H1 (cell line): Measurements from ENCODE around the gene ZNF175. TPM values are rescaled to one million over a fixed set of nuclear protein-coding genes. Genes with fewer than 3 reads are reported as not detected.

Source experiments
- CTCF ChIA-PET: fragments of 300-600 bp; sonication (Branson Sonifier 250); formaldehyde crosslinking; loops from one replicate; lab custom pipeline; 2021; ENCODE audit not compliant: partially characterized antibody; lab: Charles Lee
- POLR2A ChIA-PET: fragments of 300-600 bp; sonication (Branson Sonifier 250); formaldehyde crosslinking; loops from one replicate; lab custom pipeline; 2021; ENCODE audit warnings: inconsistent platforms; ENCODE audit not compliant: partially characterized antibody; lab: Charles Lee
- DNase-seq, 2 experiments: peaks; one replicate each; pipeline versions ENCODE4 v3.0.0 to v3.0.0-alpha.2; 2010 to 2022; ENCODE audit warnings: low spot score in 2 of 2, low read depth in 1 of 2, mixed read lengths in 1 of 2
- FAIRE-seq: peaks from 2 replicates; lab custom pipeline; 2011; peaks lifted over from hg19 to GRCh38; lab: Jason Lieb, UNC
- H2AFZ ChIP-seq: 2 replicates; pipeline ENCODE4 v1.8.1; 2012; ENCODE audit warnings: low read length, inconsistent platforms
- H2AK5ac ChIP-seq: 2 replicates; pipeline ENCODE4 v1.6.1; 2013; ENCODE audit warnings: low read depth, low read length
- H2BK120ac ChIP-seq: replicated peaks from 2 replicates; pipeline ENCODE3; 2013; ENCODE audit warnings: low read depth, low read length, inconsistent platforms
- H2BK12ac ChIP-seq: 2 replicates; pipeline ENCODE4 v1.6.1; 2013; ENCODE audit warnings: low read depth, low read length
- H2BK15ac ChIP-seq: 2 replicates; pipeline ENCODE4 v1.6.1; 2013; ENCODE audit warnings: low read length
- H2BK20ac ChIP-seq: 2 replicates; pipeline ENCODE4 v1.6.1; 2013; ENCODE audit warnings: low read length
- H2BK5ac ChIP-seq: 2 replicates; pipeline ENCODE4 v1.6.1; 2013; ENCODE audit warnings: low read depth, low read length
- H3K14ac ChIP-seq: 2 replicates; pipeline ENCODE4 v1.6.1; 2013; ENCODE audit warnings: inconsistent platforms; ENCODE audit not compliant: insufficient read length
- H3K18ac ChIP-seq: 2 replicates; pipeline ENCODE4 v1.6.1; 2013; ENCODE audit warnings: low read length; ENCODE audit errors: extremely low read depth
- H3K23ac ChIP-seq: 2 replicates; pipeline ENCODE4 v1.6.1; 2013; ENCODE audit warnings: inconsistent platforms; ENCODE audit not compliant: insufficient read length
- H3K23me2 ChIP-seq: 2 replicates; pipeline ENCODE4 v1.6.1; 2013; ENCODE audit warnings: low read depth, low read length
- H3K27ac ChIP-seq: 2 replicates; pipeline ENCODE4 v1.6.1; 2011; ENCODE audit warnings: low read depth, low read length, inconsistent platforms
- H3K27me3 ChIP-seq, 4 experiments: replicated peaks in 1 of 4; 1 replicate in 1 of 4; 2 replicates in 3 of 4; pipeline versions ENCODE4 v1.6.1 to v1.8.1; 2011 to 2013; ENCODE audit warnings: low read length in 3 of 4, mild to moderate bottlenecking in 3 of 4, inconsistent platforms in 2 of 4, mixed read lengths in 2 of 4, moderate library complexity in 1 of 4; ENCODE audit not compliant: control insufficient read depth in 3 of 4, insufficient read depth in 3 of 4; ENCODE audit errors: extremely low read depth in 1 of 4
- H3K36me3 ChIP-seq, 4 experiments: 2 replicates each; pipeline versions ENCODE4 v1.6.1 to v1.8.1; 2011 to 2013; ENCODE audit warnings: mild to moderate bottlenecking in 4 of 4, low read length in 3 of 4, moderate library complexity in 2 of 4, control low read depth in 1 of 4, inconsistent platforms in 1 of 4; ENCODE audit not compliant: insufficient read depth in 4 of 4, control insufficient read depth in 2 of 4
- H3K4ac ChIP-seq: replicated peaks from 2 replicates; pipeline ENCODE3; 2013; ENCODE audit warnings: low read length, low read depth, mixed read lengths, inconsistent platforms; ENCODE audit not compliant: insufficient read length
- H3K4me1 ChIP-seq, 4 experiments: replicated peaks in 1 of 4; 1 replicate in 1 of 4; 2 replicates in 3 of 4; pipeline versions ENCODE4 v1.6.1 to v1.8.1; 2011 to 2013; ENCODE audit warnings: low read length in 3 of 4, inconsistent platforms in 2 of 4, mixed read lengths in 1 of 4; ENCODE audit not compliant: insufficient read depth in 4 of 4, control insufficient read depth in 3 of 4
- H3K4me2 ChIP-seq, 2 experiments: 2 replicates each; pipeline versions ENCODE4 v1.6.1 to v1.8.1; 2011 to 2013; ENCODE audit warnings: low read depth in 2 of 2, low read length in 2 of 2, control low read depth in 1 of 2, inconsistent platforms in 1 of 2, mild to moderate bottlenecking in 1 of 2; ENCODE audit not compliant: insufficient read depth in 1 of 2
- H3K4me3 ChIP-seq, 4 experiments: fragments of 200-600, 300-600 bp in 1 of 4; sonication (generic), shearing (Covaris generic), sonication (Bioruptor Twin) in 1 of 4; 2 replicates each; pipeline versions ENCODE4 v1.5.1 to v1.8.1; 2011 to 2016; ENCODE audit warnings: low read length in 4 of 4, low read depth in 3 of 4, control low read depth in 2 of 4, inconsistent platforms in 2 of 4, mild to moderate bottlenecking in 2 of 4, mixed read lengths in 1 of 4, moderate library complexity in 1 of 4; ENCODE audit not compliant: insufficient read depth in 2 of 4; ENCODE audit errors: extremely low read depth in 1 of 4
- H3K56ac ChIP-seq: replicated peaks from 2 replicates; pipeline ENCODE3; 2013; ENCODE audit warnings: low read depth, mild to moderate bottlenecking, mixed read lengths, low read length, inconsistent platforms; ENCODE audit not compliant: insufficient read length
- H3K79me1 ChIP-seq: 2 replicates; pipeline ENCODE4 v1.6.1; 2013; ENCODE audit warnings: low read depth, low read length, control low read depth
- H3K79me2 ChIP-seq, 2 experiments: 2 replicates each; pipeline versions ENCODE4 v1.6.1 to v1.8.1; 2012 to 2013; ENCODE audit warnings: low read length in 2 of 2, mild to moderate bottlenecking in 2 of 2, inconsistent platforms in 1 of 2; ENCODE audit not compliant: insufficient read depth in 2 of 2, control insufficient read depth in 1 of 2
- H3K9ac ChIP-seq, 4 experiments: replicated peaks in 1 of 4; 1 replicate in 1 of 4; 2 replicates in 3 of 4; pipeline versions ENCODE4 v1.6.1 to v1.8.1; 2011 to 2013; ENCODE audit warnings: low read depth in 3 of 4, low read length in 3 of 4, control low read depth in 2 of 4, mild to moderate bottlenecking in 2 of 4, moderate library complexity in 2 of 4, inconsistent platforms in 1 of 4; ENCODE audit errors: extremely low read depth in 1 of 4
- H3K9me3 ChIP-seq, 2 experiments: 2 replicates each; pipeline versions ENCODE4 v1.6.1 to v1.8.1; 2012 to 2013; ENCODE audit warnings: mild to moderate bottlenecking in 2 of 2, moderate library complexity in 2 of 2, control low read depth in 1 of 2, inconsistent platforms in 1 of 2, low read depth in 1 of 2, low read length in 1 of 2, mixed read lengths in 1 of 2; ENCODE audit not compliant: insufficient read depth in 2 of 2
- H4K20me1 ChIP-seq, 2 experiments: replicated peaks in 1 of 2; 2 replicates each; pipeline versions ENCODE3 to v1.8.1; 2011 to 2013; ENCODE audit warnings: inconsistent platforms in 2 of 2, low read length in 2 of 2, mild to moderate bottlenecking in 1 of 2; ENCODE audit not compliant: insufficient read depth in 2 of 2, control insufficient read depth in 1 of 2
- H4K5ac ChIP-seq: 2 replicates; pipeline ENCODE4 v1.6.1; 2013; ENCODE audit warnings: low read length, low read depth, mixed read lengths, inconsistent platforms; ENCODE audit not compliant: insufficient read length
- H4K8ac ChIP-seq: 2 replicates; pipeline ENCODE4 v1.8.0; 2013; ENCODE audit warnings: mild to moderate bottlenecking, moderate library complexity, low read length, inconsistent platforms; ENCODE audit not compliant: insufficient read depth; ENCODE audit errors: extremely low read depth
- H4K91ac ChIP-seq: replicated peaks from 2 replicates; pipeline ENCODE3; 2013; ENCODE audit warnings: low read length, mixed read lengths, inconsistent platforms; ENCODE audit not compliant: insufficient read length
- POU5F1 ChIP-seq: IDR thresholded peaks from 2 replicates; pipeline ENCODE4 v1.6.1; 2011; ENCODE audit warnings: low read depth, mild to moderate bottlenecking, low read length, moderate library complexity
- WGBS, 2 experiments: shearing (Covaris generic) in 1 of 2; methylation state at CpG; one replicate each; pipeline versions ENCODE4 v1.1.6 to v1.1.7; 2013 to 2015; ENCODE audit warnings: low lambda C conversion rate in 2 of 2, mixed read lengths in 2 of 2, inconsistent platforms in 1 of 2, low coverage in 1 of 2, missing lambda C conversion rate in 1 of 2; ENCODE audit not compliant: insufficient replicate concordance in 2 of 2, insufficient coverage in 1 of 2, insufficient read length in 1 of 2; ENCODE audit errors: extremely low coverage in 1 of 2, missing lambda C conversion rate in 1 of 2; 5-methylcytosine and 5-hydroxymethylcytosine counted together
- polyA plus RNA-seq, 7 experiments: library from polyadenylated mRNA; depleted of rRNA in 3 of 7; stranded (reverse) in 5 of 7; unstranded in 2 of 7; fragments of >200 nt in 5 of 7; fragments of 200-250 nt in 2 of 7; gene quantifications; 1 replicate in 5 of 7; 2 replicates in 1 of 7; 4 replicates in 1 of 7; pipeline versions ENCODE4 v1.2.1 to v1.2.3, GENCODE V29; 2011 to 2013; ENCODE audit warnings: missing spikeins in 2 of 7, mixed read lengths in 2 of 7
- total RNA-seq: library from RNA; stranded (reverse); fragmentation: NEBNext Ultra II Directional; extraction: Animal tissue kit (Norgen Biotek cat#: 25700); gene quantifications from 2 replicates; pipeline ENCODE4 v1.2.1, GENCODE V29; 2021

Gene ZNF175
- total and polyA plus RNA-seq, 2 of the 8 experiments (the other 6 are each of a cell fraction or from before 2014, with no cell fraction given) = 1.7 to 11.1 TPM

- H4K8ac ChIP-seq = no peak overlapping the region
- no peak overlapping the region for H2AK5ac ChIP-seq
- H3K18ac ChIP-seq = no peak overlapping the region
- no peak overlapping the region for H4K5ac ChIP-seq
- no peaks in the 10 kb centered on the region for H3K79me1 ChIP-seq
- H3K4me3 ChIP-seq = no peak overlapping the region
- H3K23me2 ChIP-seq = peaks cover 2% of the 10 kb centered on the region
- H3K9ac ChIP-seq = no peak overlapping the region
- no peak overlapping the region for H2BK20ac ChIP-seq
- H3K27me3 ChIP-seq = no peaks in the 10 kb centered on the region
- peaks cover 0 to 3% of the 10 kb centered on the region in 2 experiments; a peak in 2 of 4 replicates for H3K79me2 ChIP-seq
- no peak overlapping the region for H4K91ac ChIP-seq
- H2BK12ac ChIP-seq = no peak overlapping the region
- DNase-seq = no peak
- H3K36me3 ChIP-seq = no peaks in the 10 kb centered on the region
- TF ChIP-seq POU5F1 = no peak
- H4K20me1 ChIP-seq = no peaks in the 10 kb centered on the region
- H2BK120ac ChIP-seq = no peak overlapping the region
- H3K4ac ChIP-seq = no peak overlapping the region
- H3K23ac ChIP-seq = no peak overlapping the region
- ChIA-PET POLR2A (no interaction called here), CTCF (interaction anchor here (2.3 kb wide), 1 partner anchor 93 kb away, joined by 9 read pairs; no protein-coding TSS in a partner anchor)
- H2AFZ ChIP-seq = no peak overlapping the region
- no peak for FAIRE-seq
- 83% methylated on average over 8 of the region's 8 CpGs; no CpG with 5 or more reads in 1 of the 2 experiments for WGBS, 2 experiments
- H3K9me3 ChIP-seq = peaks cover 5 to 8% of the 10 kb centered on the region in 2 experiments; a peak in 3 of 4 replicates
- no peak overlapping the region for H3K14ac ChIP-seq
- no peak overlapping the region for H3K27ac ChIP-seq
- H3K56ac ChIP-seq = no peak overlapping the region
- no peak overlapping the region for H3K4me2 ChIP-seq
- H2BK15ac ChIP-seq = no peak overlapping the region
- H3K4me1 ChIP-seq = no peaks in the 10 kb centered on the region
- H2BK5ac ChIP-seq = no peak overlapping the region
These were observed 4.5 kb upstream of the ZNF175 start for GRCh38 chr19:51566489-51567100.
